22Rv1 (cell line): ENCODE data around the gene POU5F1.

Experiments used
- ZFX ChIP-seq: fragments of 450-650 bp; IDR thresholded peaks from 2 replicates; pipeline ENCODE4 v1.6.1; 2017; ENCODE audit warnings: antibody characterized with exemption, borderline replicate concordance
- TF ChIP-seq, protein P1 (sequence below): fragments of 450-650 bp; IDR thresholded peaks from 2 replicates; pipeline ENCODE4 v1.5.1; 2017; ENCODE audit warnings: mild to moderate bottlenecking

DNA sequence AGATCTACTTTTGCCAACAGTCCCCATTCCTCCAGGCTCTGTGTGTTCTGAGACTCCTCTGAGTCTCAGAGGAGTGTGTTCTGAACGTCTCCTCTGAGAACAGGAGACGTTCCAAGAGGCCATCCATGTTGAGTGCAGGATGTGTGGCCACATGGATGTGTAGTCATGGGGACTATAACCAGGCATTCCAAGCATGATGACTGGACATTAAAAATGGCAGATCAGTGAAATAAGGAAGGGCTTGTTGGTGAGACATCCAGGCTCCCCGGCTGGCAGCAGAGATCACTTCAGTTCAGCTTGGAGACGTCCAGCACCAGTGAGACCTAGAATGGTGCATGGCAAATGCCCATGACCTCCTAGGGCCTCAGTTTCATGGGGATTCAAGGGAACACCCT lies 34.3 kb upstream of the POU5F1 start:
- TF ChIP-seq, protein P1, sequence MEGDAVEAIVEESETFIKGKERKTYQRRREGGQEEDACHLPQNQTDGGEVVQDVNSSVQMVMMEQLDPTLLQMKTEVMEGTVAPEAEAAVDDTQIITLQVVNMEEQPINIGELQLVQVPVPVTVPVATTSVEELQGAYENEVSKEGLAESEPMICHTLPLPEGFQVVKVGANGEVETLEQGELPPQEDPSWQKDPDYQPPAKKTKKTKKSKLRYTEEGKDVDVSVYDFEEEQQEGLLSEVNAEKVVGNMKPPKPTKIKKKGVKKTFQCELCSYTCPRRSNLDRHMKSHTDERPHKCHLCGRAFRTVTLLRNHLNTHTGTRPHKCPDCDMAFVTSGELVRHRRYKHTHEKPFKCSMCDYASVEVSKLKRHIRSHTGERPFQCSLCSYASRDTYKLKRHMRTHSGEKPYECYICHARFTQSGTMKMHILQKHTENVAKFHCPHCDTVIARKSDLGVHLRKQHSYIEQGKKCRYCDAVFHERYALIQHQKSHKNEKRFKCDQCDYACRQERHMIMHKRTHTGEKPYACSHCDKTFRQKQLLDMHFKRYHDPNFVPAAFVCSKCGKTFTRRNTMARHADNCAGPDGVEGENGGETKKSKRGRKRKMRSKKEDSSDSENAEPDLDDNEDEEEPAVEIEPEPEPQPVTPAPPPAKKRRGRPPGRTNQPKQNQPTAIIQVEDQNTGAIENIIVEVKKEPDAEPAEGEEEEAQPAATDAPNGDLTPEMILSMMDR, result no peak
- TF ChIP-seq ZFX, result no peak
